Ishikawa (cell line): ENCODE results near the gene MIGA2.

Source experiments
- EP300 ChIP-seq: IDR thresholded peaks from 2 replicates; pipeline ENCODE4 v1.6.1; 2012; ENCODE audit warnings: borderline replicate concordance
- NFIC ChIP-seq: IDR thresholded peaks from 2 replicates; pipeline ENCODE4 v1.6.1; 2012
- TAF1 ChIP-seq: IDR thresholded peaks from 2 replicates; pipeline ENCODE4 v1.6.1; 2012; ENCODE audit warnings: low read depth, mild to moderate bottlenecking
- TEAD4 ChIP-seq: IDR thresholded peaks from 2 replicates; pipeline ENCODE4 v1.6.1; 2012
- ZBTB7A ChIP-seq: IDR thresholded peaks from 2 replicates; pipeline ENCODE4 v1.6.1; 2012; ENCODE audit warnings: low read depth
- TF ChIP-seq, protein P1 (sequence below): IDR thresholded peaks from 2 replicates; pipeline ENCODE4 v1.6.1; 2012; ENCODE audit warnings: low read depth, mild to moderate bottlenecking
- TF ChIP-seq, protein P2 (sequence below): IDR thresholded peaks from 2 replicates; pipeline ENCODE4 v1.6.1; 2012

DNA sequence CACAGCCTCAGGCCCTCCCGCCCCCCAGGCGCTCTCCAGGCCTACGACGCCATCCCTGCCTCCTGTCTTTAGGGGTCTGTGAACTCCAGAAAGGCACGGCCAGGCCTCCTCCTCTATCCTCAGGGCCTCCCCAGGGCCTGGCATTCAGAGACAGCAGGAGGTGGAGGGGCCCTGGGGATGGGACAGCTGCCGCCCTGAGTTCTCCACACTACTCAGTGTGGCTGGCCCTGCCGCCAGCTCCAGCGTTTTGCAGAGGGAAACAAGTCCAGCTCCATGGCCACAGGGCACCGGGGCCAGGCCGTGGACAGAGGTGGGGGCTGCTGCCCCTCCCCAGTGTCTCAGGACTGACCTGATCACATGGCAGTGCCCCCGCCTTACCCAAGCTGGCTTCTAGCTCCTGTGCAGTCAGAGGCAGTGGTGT, 24.7 kb upstream of the MIGA2 start:
- TF ChIP-seq TAF1: no peak
- TF ChIP-seq, protein P1, sequence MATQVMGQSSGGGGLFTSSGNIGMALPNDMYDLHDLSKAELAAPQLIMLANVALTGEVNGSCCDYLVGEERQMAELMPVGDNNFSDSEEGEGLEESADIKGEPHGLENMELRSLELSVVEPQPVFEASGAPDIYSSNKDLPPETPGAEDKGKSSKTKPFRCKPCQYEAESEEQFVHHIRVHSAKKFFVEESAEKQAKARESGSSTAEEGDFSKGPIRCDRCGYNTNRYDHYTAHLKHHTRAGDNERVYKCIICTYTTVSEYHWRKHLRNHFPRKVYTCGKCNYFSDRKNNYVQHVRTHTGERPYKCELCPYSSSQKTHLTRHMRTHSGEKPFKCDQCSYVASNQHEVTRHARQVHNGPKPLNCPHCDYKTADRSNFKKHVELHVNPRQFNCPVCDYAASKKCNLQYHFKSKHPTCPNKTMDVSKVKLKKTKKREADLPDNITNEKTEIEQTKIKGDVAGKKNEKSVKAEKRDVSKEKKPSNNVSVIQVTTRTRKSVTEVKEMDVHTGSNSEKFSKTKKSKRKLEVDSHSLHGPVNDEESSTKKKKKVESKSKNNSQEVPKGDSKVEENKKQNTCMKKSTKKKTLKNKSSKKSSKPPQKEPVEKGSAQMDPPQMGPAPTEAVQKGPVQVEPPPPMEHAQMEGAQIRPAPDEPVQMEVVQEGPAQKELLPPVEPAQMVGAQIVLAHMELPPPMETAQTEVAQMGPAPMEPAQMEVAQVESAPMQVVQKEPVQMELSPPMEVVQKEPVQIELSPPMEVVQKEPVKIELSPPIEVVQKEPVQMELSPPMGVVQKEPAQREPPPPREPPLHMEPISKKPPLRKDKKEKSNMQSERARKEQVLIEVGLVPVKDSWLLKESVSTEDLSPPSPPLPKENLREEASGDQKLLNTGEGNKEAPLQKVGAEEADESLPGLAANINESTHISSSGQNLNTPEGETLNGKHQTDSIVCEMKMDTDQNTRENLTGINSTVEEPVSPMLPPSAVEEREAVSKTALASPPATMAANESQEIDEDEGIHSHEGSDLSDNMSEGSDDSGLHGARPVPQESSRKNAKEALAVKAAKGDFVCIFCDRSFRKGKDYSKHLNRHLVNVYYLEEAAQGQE: no peak
- TF ChIP-seq, protein P2, sequence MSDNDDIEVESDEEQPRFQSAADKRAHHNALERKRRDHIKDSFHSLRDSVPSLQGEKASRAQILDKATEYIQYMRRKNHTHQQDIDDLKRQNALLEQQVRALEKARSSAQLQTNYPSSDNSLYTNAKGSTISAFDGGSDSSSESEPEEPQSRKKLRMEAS: no peak
- TF ChIP-seq ZBTB7A: no peak
- TF ChIP-seq NFIC: no peak
- no peak for TF ChIP-seq EP300
- TF ChIP-seq TEAD4: no peak
